IPS DF 6.9 (cell line): ENCODE results near the gene POGLUT2.
"Not testable (repeated sequence)": the region's sequence is repeated elsewhere in the genome, so short reads cannot be mapped to it uniquely, and the experiment has no call there.

Experiments
- DNase-seq: peaks from one replicate; pipeline ENCODE4 v3.0.0-alpha.2; 2013; ENCODE audit warnings: low read depth, low spot score
- H3K27ac ChIP-seq: one replicate; pipeline ENCODE4 v1.5.1; 2013; ENCODE audit warnings: low read length, control low read depth
- H3K27me3 ChIP-seq: 2 replicates; pipeline ENCODE4 v1.6.1; 2013; ENCODE audit warnings: mild to moderate bottlenecking, low read length; ENCODE audit not compliant: control insufficient read depth, insufficient read depth
- H3K36me3 ChIP-seq: 2 replicates; pipeline ENCODE4 v1.6.1; 2013; ENCODE audit warnings: low read length; ENCODE audit not compliant: control insufficient read depth, insufficient read depth
- H3K4me1 ChIP-seq: 2 replicates; pipeline ENCODE4 v1.6.1; 2013; ENCODE audit warnings: low read length; ENCODE audit not compliant: control insufficient read depth, insufficient read depth
- H3K4me3 ChIP-seq: 2 replicates; pipeline ENCODE4 v1.5.1; 2013; ENCODE audit warnings: mild to moderate bottlenecking, low read length
- H3K9me3 ChIP-seq: 2 replicates; pipeline ENCODE4 v1.6.1; 2013; ENCODE audit warnings: low read length, inconsistent platforms; ENCODE audit not compliant: control insufficient read depth, insufficient read depth
- WGBS: extraction: QIAGEN DNeasy Blood & Tissue Kit; methylation state at CpG from one replicate; pipeline ENCODE4 v1.1.7; 2013; ENCODE audit warnings: mixed read lengths, missing lambda C conversion rate; ENCODE audit not compliant: insufficient read length, insufficient coverage; 5-methylcytosine and 5-hydroxymethylcytosine counted together

POGLUT2 gene

GRCh38 chr13:102805680-102806079 is 6.9 kb upstream of the POGLUT2 start:
- no peaks in the 10 kb centered on the region for H3K4me1 ChIP-seq
- no peak overlapping the region for H3K4me3 ChIP-seq
- no CpG with 5 or more reads among the region's 3 CpGs for WGBS
- no peaks in the 10 kb centered on the region for H3K36me3 ChIP-seq
- no peaks in the 10 kb centered on the region for H3K9me3 ChIP-seq
- no peak for DNase-seq
- H3K27ac ChIP-seq = no peak overlapping the region
- H3K27me3 ChIP-seq = no peaks in the 10 kb centered on the region

DNA sequence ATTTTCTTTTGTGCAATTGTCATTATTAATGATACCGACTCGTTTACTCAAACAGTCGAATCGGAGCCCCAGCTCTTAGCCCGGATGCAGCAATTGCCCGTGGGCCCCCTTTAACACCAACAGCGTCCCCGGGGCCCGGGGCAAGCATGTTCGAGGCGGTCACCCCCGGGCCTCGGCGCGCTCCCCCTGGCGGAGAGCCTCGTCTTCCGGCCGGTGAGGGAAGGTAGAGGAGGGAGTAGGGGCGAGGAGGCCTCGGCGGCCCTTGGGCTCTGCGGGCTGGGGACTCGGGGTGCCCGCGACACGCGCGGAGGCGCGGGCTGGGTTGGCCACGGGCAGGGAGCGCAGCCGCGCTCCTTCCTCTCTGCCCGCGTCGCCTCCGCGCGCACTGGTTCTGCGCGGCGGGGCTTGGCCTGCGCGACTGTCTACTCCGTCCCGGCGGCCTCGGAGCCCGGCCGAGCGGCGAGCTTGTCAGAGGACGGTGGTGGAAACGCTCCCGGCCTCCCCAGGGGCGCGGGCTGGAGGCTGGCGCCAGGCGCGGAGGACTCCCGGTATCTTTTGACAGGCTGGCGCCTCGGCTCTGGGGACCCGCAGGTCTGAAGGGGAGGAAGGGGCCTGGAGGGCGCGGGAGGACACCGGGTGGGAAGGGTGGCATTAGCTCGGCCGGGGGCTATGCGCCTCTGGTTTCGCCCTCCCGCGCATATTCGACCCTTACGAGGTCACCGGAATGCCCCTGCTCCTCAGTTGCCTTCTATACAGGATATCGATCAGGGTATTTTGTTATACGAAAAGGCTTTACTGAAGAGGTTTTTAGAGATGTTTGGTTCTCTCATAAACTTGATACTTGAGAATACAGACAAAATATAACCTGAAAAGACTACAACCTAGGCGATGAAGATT is 1.6 kb upstream of the POGLUT2 start:
- Histone ChIP-seq H3K4me3 (peak overlapping the region; percentile 67), H3K4me1 (no peaks in the 10 kb centered on the region), H3K9me3 (no peaks in the 10 kb centered on the region), H3K36me3 (no peaks in the 10 kb centered on the region), H3K27me3 (no peaks in the 10 kb centered on the region; the same call in 1 of the 2 replicates), H3K27ac (no peak overlapping the region)
- no CpG with 5 or more reads among the region's 81 CpGs for WGBS
- no peak for DNase-seq

GRCh38 chr13:102799426-102800144 is 809 bp upstream of the POGLUT2 start:
- no peak for DNase-seq
- no peaks in the 10 kb centered on the region for H3K36me3 ChIP-seq
- no peak overlapping the region for H3K27ac ChIP-seq
- H3K9me3 ChIP-seq = no peaks in the 10 kb centered on the region
- H3K4me1 ChIP-seq = no peaks in the 10 kb centered on the region
- H3K27me3 ChIP-seq = no peaks in the 10 kb centered on the region; the same call in 1 of the 2 replicates
- H3K4me3 ChIP-seq = peak overlapping the region; percentile 67; the same call in 1 of the 2 replicates
- WGBS = no CpG with 5 or more reads among the region's 69 CpGs

GRCh38 chr13:102793611-102794355 is 5.0 kb downstream of the POGLUT2 start:
- Histone ChIP-seq H3K9me3 (no peaks in the 10 kb centered on the region), H3K4me1 (no peaks in the 10 kb centered on the region), H3K27me3 (no peaks in the 10 kb centered on the region; the same call in 1 of the 2 replicates), H3K27ac (no peak overlapping the region), H3K4me3 (no peak overlapping the region), H3K36me3 (no peaks in the 10 kb centered on the region)
- no peak for DNase-seq
- no CpG with 5 or more reads among the region's 9 CpGs for WGBS

DNA sequence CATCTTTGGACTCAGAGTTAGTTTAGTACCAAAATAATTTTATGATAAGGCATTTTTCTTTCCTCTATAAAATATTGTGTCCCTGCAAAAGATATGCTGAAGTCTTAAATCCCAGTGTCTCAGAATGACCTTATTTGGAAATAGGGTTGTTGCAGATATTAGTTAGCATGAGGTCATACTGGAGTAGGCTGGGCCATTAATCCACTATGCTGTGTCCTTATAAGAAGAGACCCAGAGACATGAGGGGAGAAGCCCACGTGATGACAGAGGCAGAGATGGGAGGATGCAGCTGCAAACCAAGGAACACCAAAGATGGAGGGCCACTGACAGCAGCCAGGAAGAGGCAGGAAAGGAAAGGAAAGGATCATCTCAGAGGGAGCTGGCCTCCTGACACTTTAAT is 6.4 kb downstream of the POGLUT2 start:
- Histone ChIP-seq H3K4me1 (no peaks in the 10 kb centered on the region), H3K36me3 (no peaks in the 10 kb centered on the region)
- no CpG with 5 or more reads among the region's 1 CpG for WGBS

GRCh38 chr13:102788683-102789082 is 10.1 kb downstream of the POGLUT2 start:
- no peaks in the 10 kb centered on the region for H3K4me1 ChIP-seq
- no peak overlapping the region for H3K27ac ChIP-seq
- H3K4me3 ChIP-seq = no peak overlapping the region
- no peaks in the 10 kb centered on the region for H3K27me3 ChIP-seq
- no peaks in the 10 kb centered on the region for H3K9me3 ChIP-seq
- no peaks in the 10 kb centered on the region; the same call in 1 of the 2 replicates for H3K36me3 ChIP-seq
- no peak for DNase-seq
- no CpG with 5 or more reads among the region's 8 CpGs for WGBS

More for the DNA sequence above, 6.4 kb downstream of the POGLUT2 start:
- Histone ChIP-seq H3K9me3 (no peaks in the 10 kb centered on the region), H3K4me3 (no peak overlapping the region), H3K27ac (no peak overlapping the region), H3K27me3 (no peaks in the 10 kb centered on the region)
- DNase-seq = no peak

DNA sequence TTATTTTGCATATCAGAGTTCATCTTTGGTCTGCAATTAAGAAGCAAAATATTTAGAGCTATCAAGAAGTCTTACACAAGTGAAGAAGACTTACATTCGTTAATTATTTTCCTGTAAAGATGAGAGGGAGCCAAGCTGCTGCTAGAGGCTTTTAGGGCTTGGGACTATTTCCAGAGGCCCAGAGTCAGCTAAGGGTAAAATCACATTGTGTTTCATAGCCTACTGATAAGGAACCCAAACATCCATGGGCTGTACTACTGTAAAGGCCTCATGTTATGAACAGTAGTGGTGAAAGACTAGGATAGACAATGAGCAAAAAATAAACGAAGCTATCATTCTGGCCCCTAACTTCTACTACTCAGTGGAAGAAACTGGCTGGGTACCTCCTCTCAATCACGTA is 14.3 kb downstream of the POGLUT2 start:
- no peak overlapping the region for H3K27ac ChIP-seq
- H3K4me1 ChIP-seq = no peaks in the 10 kb centered on the region
- H3K4me3 ChIP-seq = no peak overlapping the region
- H3K27me3 ChIP-seq = no peaks in the 10 kb centered on the region
- no peaks in the 10 kb centered on the region for H3K9me3 ChIP-seq
- WGBS = no CpG with 5 or more reads among the region's 3 CpGs
- no peak for DNase-seq
- H3K36me3 ChIP-seq = no peaks in the 10 kb centered on the region; the same call in 1 of the 2 replicates

DNA sequence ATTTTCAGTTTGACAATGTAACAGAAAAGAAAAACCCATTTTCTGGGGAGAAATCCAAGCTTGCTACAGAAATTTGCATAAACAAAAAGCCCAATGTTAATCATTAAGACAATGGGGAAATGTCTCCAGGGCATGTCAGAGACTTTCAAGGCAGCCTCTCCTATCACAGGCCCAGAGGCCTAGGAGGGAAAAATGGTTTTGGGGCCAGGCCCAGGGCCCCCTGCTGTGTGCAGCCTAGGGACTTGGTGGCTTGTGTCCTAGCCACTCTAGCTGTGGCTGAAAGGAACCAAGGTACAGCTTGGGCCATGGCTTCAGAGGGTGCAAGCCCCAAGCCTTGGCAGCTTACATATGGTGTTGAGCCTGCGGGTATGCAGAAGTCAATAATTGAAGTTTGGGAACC is 17.2 kb downstream of the POGLUT2 start:
- WGBS = no CpG with 5 or more reads among the region's 1 CpG
- H3K27me3 ChIP-seq = no peaks in the 10 kb centered on the region
- no peak overlapping the region for H3K27ac ChIP-seq
- no peak for DNase-seq
- no peaks in the 10 kb centered on the region for H3K4me1 ChIP-seq
- H3K9me3 ChIP-seq = no peaks in the 10 kb centered on the region
- no peak overlapping the region for H3K4me3 ChIP-seq
- no peaks in the 10 kb centered on the region; the same call in 1 of the 2 replicates for H3K36me3 ChIP-seq

GRCh38 chr13:102780656-102781055 is 18.1 kb downstream of the POGLUT2 start:
- DNase-seq = not testable (repeated sequence)
- no CpG with 5 or more reads among the region's 4 CpGs for WGBS

More at GRCh38 chr13:102780656-102781055, 18.1 kb downstream of the POGLUT2 start:
- H3K4me1 ChIP-seq, H3K27me3 ChIP-seq, H3K4me3 ChIP-seq, H3K27ac ChIP-seq, H3K9me3 ChIP-seq, H3K36me3 ChIP-seq: not testable (repeated sequence)
